WTC11 (cell line): ENCODE results near the gene DCBLD2. TPM values are rescaled to one million over a fixed set of nuclear protein-coding genes. Genes with fewer than 3 reads are reported as not detected.

Experiments
- ATAC-seq: fragments of 200-7000 bp; cut with Tn5 transposase; 2 replicates; pipeline ENCODE4 v1.10.0; 2021; ENCODE audit warnings: mild to moderate bottlenecking, moderate library complexity
- CTCF ChIA-PET: fragments of 300-600 bp; sonication (Branson Sonifier 250); formaldehyde crosslinking; loops from one replicate; lab custom pipeline; 2021; ENCODE audit warnings: antibody characterized with exemption; lab: Charles Lee
- POLR2A ChIA-PET: fragments of 350-600 bp; sonication (Branson Sonifier 250); formaldehyde crosslinking; loops from one replicate; lab custom pipeline; 2021; ENCODE audit warnings: antibody characterized with exemption; lab: Charles Lee
- DNase-seq: peaks from one replicate; pipeline ENCODE4 v3.0.0; 2021; ENCODE audit warnings: low spot score
- H3K27ac Mint-ChIP-seq: 2 replicates; pipeline ENCODE4 v1.8.0; 2021; ENCODE audit warnings: mixed read lengths
- H3K27me3 Mint-ChIP-seq: 2 replicates; pipeline ENCODE4 v1.8.0; 2021; ENCODE audit warnings: low read depth, mild to moderate bottlenecking, moderate library complexity, mixed read lengths
- H3K36me3 Mint-ChIP-seq: 2 replicates; pipeline ENCODE4 v1.8.0; 2021; ENCODE audit warnings: mixed read lengths
- H3K4me1 Mint-ChIP-seq: 2 replicates; pipeline ENCODE4 v1.8.0; 2022; ENCODE audit warnings: mixed read lengths
- H3K4me3 Mint-ChIP-seq: 2 replicates; pipeline ENCODE4 v1.8.0; 2021; ENCODE audit warnings: mild to moderate bottlenecking, moderate library complexity, mixed read lengths
- H3K9me3 Mint-ChIP-seq: 2 replicates; pipeline ENCODE4 v1.8.0; 2021; ENCODE audit warnings: mixed read lengths
- FOXK1 ChIP-seq: sonication (generic); formaldehyde crosslinking; IDR thresholded peaks from 2 replicates; pipeline ENCODE4 v1.8.0; 2022; ENCODE audit warnings: mild to moderate bottlenecking, moderate library complexity, missing genetic modification reagents
- IRF2 ChIP-seq: sonication (generic); formaldehyde crosslinking; IDR thresholded peaks from 2 replicates; pipeline ENCODE4 v1.8.0; 2022; ENCODE audit warnings: low read depth, missing genetic modification reagents, borderline replicate concordance
- MYBL2 ChIP-seq: sonication (generic); formaldehyde crosslinking; IDR thresholded peaks from 2 replicates; pipeline ENCODE4 v1.8.1; 2023; ENCODE audit warnings: mild to moderate bottlenecking, moderate library complexity, missing genetic modification reagents
- PRDM15 ChIP-seq: sonication (generic); formaldehyde crosslinking; IDR thresholded peaks from 2 replicates; pipeline ENCODE4 v1.8.0; 2022; ENCODE audit warnings: missing genetic modification reagents
- PREB ChIP-seq: sonication (generic); formaldehyde crosslinking; IDR thresholded peaks from 2 replicates; pipeline ENCODE4 v1.8.1; 2022; ENCODE audit warnings: mild to moderate bottlenecking, missing genetic modification reagents, moderate library complexity, borderline replicate concordance
- SMAD3 ChIP-seq: sonication (generic); formaldehyde crosslinking; IDR thresholded peaks from 2 replicates; pipeline ENCODE4 v1.8.0; 2022; ENCODE audit warnings: missing genetic modification reagents, mild to moderate bottlenecking, borderline replicate concordance
- STAT6 ChIP-seq: sonication (generic); formaldehyde crosslinking; conservative IDR thresholded peaks from 2 replicates; pipeline ENCODE4 v1.8.1; 2023; ENCODE audit warnings: mild to moderate bottlenecking, low read depth, missing genetic modification reagents, moderate library complexity
- TCF7 ChIP-seq: sonication (generic); formaldehyde crosslinking; IDR thresholded peaks from 2 replicates; pipeline ENCODE4 v1.8.0; 2022; ENCODE audit warnings: mild to moderate bottlenecking, low read depth, missing genetic modification reagents, moderate library complexity
- ZBTB43 ChIP-seq: sonication (generic); formaldehyde crosslinking; IDR thresholded peaks from 2 replicates; pipeline ENCODE4 v1.8.1; 2023; ENCODE audit warnings: mild to moderate bottlenecking, missing genetic modification reagents
- ZNF425 ChIP-seq: fragments of 250-450 bp; sonication (Bioruptor Pico); conservative IDR thresholded peaks from 2 replicates; pipeline ENCODE4 v1.9.0; 2021; ENCODE audit warnings: mild to moderate bottlenecking
- total RNA-seq: library from RNA; stranded (reverse); gene quantifications from 3 replicates; pipeline ENCODE4 v1.2.3, GENCODE V29; 2021
- TF ChIP-seq, protein P1 (sequence below): sonication (generic); formaldehyde crosslinking; IDR thresholded peaks from 2 replicates; pipeline ENCODE4 v1.8.1; 2022; ENCODE audit warnings: missing genetic modification reagents, borderline replicate concordance
- TF ChIP-seq, protein P2 (sequence below): sonication (generic); formaldehyde crosslinking; IDR thresholded peaks from 2 replicates; pipeline ENCODE4 v1.8.0; 2023; ENCODE audit warnings: missing genetic modification reagents, mild to moderate bottlenecking, borderline replicate concordance

The DCBLD2 gene
- total RNA-seq, 1 experiment from 2014 or later, result 47.9 TPM

- DNase-seq, result no peak
- no peaks in the 10 kb centered on the region for H3K4me1 Mint-ChIP-seq
- no peak overlapping the region for H3K4me3 Mint-ChIP-seq
- ATAC-seq, result no peak
- H3K36me3 Mint-ChIP-seq, result peaks cover 40% of the 10 kb centered on the region
- CTCF ChIA-PET, result no interaction called here
- H3K27ac Mint-ChIP-seq, result no peak overlapping the region
- H3K9me3 Mint-ChIP-seq, result peaks cover 45% of the 10 kb centered on the region
- no peak for TF ChIP-seq ZBTB43 (CRISPR knock-in tag)
- TF ChIP-seq STAT6 (CRISPR knock-in tag), result no peak
- no peak for TF ChIP-seq PRDM15
- TF ChIP-seq, protein P1, sequence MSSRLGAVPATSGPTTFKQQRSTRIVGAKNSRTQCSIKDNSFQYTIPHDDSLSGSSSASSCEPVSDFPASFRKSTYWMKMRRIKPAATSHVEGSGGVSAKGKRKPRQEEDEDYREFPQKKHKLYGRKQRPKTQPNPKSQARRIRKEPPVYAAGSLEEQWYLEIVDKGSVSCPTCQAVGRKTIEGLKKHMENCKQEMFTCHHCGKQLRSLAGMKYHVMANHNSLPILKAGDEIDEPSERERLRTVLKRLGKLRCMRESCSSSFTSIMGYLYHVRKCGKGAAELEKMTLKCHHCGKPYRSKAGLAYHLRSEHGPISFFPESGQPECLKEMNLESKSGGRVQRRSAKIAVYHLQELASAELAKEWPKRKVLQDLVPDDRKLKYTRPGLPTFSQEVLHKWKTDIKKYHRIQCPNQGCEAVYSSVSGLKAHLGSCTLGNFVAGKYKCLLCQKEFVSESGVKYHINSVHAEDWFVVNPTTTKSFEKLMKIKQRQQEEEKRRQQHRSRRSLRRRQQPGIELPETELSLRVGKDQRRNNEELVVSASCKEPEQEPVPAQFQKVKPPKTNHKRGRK (CRISPR knock-in tag), result no peak
- TF ChIP-seq TCF7, result no peak
- TF ChIP-seq ZNF425, result no peak
- no peak for TF ChIP-seq FOXK1 (CRISPR knock-in tag)
- TF ChIP-seq, all 79 proteins: peak for 0
- POLR2A ChIA-PET, result no interaction called here
- peaks cover 4% of the 10 kb centered on the region; the same call in 1 of the 2 replicates for H3K27me3 Mint-ChIP-seq
Observed at GRCh38 chr3:98829246-98829832, 72.2 kb downstream of the DCBLD2 start.

GRCh38 chr3:98827221-98827920 is 74.1 kb downstream of the DCBLD2 start:
- no peak overlapping the region for H3K27ac Mint-ChIP-seq
- ChIA-PET CTCF (interaction anchor here (0.6 to 2.2 kb wide), 6 partner anchors 10 to 167 kb away, joined by 3 to 13 read pairs (median 4); partner anchors contain the start of gene DCBLD2), POLR2A (no interaction called here)
- DNase-seq (no peak), ATAC-seq (no peak)
- peaks cover 28% of the 10 kb centered on the region for H3K36me3 Mint-ChIP-seq
- peaks cover 5% of the 10 kb centered on the region for H3K4me1 Mint-ChIP-seq
- no peak overlapping the region for H3K4me3 Mint-ChIP-seq
- peaks cover 4% of the 10 kb centered on the region; the same call in 1 of the 2 replicates for H3K27me3 Mint-ChIP-seq
- peaks cover 32% of the 10 kb centered on the region for H3K9me3 Mint-ChIP-seq
- TF ChIP-seq, protein P2, sequence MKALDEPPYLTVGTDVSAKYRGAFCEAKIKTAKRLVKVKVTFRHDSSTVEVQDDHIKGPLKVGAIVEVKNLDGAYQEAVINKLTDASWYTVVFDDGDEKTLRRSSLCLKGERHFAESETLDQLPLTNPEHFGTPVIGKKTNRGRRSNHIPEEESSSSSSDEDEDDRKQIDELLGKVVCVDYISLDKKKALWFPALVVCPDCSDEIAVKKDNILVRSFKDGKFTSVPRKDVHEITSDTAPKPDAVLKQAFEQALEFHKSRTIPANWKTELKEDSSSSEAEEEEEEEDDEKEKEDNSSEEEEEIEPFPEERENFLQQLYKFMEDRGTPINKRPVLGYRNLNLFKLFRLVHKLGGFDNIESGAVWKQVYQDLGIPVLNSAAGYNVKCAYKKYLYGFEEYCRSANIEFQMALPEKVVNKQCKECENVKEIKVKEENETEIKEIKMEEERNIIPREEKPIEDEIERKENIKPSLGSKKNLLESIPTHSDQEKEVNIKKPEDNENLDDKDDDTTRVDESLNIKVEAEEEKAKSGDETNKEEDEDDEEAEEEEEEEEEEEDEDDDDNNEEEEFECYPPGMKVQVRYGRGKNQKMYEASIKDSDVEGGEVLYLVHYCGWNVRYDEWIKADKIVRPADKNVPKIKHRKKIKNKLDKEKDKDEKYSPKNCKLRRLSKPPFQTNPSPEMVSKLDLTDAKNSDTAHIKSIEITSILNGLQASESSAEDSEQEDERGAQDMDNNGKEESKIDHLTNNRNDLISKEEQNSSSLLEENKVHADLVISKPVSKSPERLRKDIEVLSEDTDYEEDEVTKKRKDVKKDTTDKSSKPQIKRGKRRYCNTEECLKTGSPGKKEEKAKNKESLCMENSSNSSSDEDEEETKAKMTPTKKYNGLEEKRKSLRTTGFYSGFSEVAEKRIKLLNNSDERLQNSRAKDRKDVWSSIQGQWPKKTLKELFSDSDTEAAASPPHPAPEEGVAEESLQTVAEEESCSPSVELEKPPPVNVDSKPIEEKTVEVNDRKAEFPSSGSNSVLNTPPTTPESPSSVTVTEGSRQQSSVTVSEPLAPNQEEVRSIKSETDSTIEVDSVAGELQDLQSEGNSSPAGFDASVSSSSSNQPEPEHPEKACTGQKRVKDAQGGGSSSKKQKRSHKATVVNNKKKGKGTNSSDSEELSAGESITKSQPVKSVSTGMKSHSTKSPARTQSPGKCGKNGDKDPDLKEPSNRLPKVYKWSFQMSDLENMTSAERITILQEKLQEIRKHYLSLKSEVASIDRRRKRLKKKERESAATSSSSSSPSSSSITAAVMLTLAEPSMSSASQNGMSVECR (CRISPR knock-in tag), result no peak
- no peak for TF ChIP-seq PREB (CRISPR knock-in tag)
- no peak for TF ChIP-seq MYBL2 (CRISPR knock-in tag)
- no peak for TF ChIP-seq IRF2 (CRISPR knock-in tag)
- TF ChIP-seq ZBTB43 (CRISPR knock-in tag), result no peak
- no peak for TF ChIP-seq SMAD3 (CRISPR knock-in tag)
